Fibroblast of pulmonary artery (primary cell): ENCODE measurements around the gene AKAP8L.
"Not testable (repeated sequence)": the region's sequence is repeated elsewhere in the genome, so short reads cannot be mapped to it uniquely, and the experiment has no call there.

Experiments
- DNase-seq: peaks from one replicate; pipeline ENCODE4 v3.0.0-alpha.2; 2010; ENCODE audit warnings: low read depth
- H3K4me3 ChIP-seq: replicated peaks from 2 replicates; pipeline ENCODE4 v1.5.1; 2011; ENCODE audit warnings: low read depth, mild to moderate bottlenecking, control low read depth, low read length, moderate library complexity
- TF ChIP-seq, protein P1 (sequence below): IDR thresholded peaks from 2 replicates; pipeline ENCODE4 v1.5.1; 2011; ENCODE audit warnings: mild to moderate bottlenecking, control low read depth, low read length, inconsistent platforms; ENCODE audit errors: missing control alignments

AKAP8L gene

DNA sequence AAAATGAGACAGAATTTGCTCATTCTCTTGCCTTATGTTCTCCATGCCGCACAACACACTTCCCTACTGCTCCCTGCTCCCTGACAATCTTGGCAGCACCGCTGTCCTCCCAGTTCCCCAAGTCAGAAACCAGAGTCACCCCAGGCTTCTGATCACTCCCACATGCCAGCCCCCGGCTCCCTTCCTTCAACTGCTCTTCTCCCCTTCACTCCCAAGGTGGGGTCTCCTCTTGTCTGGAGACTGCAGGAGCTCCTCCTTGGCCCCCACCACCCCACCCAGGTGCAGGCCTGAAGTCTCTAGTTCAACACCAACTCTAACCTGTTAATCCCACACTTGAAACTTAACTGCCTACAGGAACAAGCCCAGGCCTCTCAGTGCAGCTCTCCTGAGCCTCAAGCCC, 22.4 kb downstream of the AKAP8L start:
- TF ChIP-seq, protein P1, sequence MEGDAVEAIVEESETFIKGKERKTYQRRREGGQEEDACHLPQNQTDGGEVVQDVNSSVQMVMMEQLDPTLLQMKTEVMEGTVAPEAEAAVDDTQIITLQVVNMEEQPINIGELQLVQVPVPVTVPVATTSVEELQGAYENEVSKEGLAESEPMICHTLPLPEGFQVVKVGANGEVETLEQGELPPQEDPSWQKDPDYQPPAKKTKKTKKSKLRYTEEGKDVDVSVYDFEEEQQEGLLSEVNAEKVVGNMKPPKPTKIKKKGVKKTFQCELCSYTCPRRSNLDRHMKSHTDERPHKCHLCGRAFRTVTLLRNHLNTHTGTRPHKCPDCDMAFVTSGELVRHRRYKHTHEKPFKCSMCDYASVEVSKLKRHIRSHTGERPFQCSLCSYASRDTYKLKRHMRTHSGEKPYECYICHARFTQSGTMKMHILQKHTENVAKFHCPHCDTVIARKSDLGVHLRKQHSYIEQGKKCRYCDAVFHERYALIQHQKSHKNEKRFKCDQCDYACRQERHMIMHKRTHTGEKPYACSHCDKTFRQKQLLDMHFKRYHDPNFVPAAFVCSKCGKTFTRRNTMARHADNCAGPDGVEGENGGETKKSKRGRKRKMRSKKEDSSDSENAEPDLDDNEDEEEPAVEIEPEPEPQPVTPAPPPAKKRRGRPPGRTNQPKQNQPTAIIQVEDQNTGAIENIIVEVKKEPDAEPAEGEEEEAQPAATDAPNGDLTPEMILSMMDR: no peak
- no peak overlapping the region for H3K4me3 ChIP-seq
- DNase-seq: no peak

DNA sequence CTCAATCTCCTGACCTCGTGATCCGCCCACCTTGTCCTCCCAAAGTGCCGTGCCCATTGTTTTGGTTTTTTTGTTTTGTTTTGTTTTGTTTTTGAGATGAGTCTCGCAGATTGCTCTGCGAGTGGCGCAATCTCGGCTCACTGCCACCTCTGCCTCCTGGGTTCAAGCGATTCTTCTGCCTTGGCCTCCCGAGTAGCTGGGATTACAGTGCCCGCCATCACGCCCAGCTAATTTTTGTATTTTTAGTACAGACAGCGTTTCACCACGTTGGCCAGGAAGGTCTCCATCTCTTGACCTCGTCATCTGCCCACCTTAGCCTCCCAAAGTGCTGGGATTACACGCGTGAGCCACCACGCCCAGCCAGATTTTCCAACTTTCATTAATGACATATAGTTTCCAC, 23.5 kb downstream of the AKAP8L start:
- not testable (repeated sequence) for H3K4me3 ChIP-seq, DNase-seq

DNA sequence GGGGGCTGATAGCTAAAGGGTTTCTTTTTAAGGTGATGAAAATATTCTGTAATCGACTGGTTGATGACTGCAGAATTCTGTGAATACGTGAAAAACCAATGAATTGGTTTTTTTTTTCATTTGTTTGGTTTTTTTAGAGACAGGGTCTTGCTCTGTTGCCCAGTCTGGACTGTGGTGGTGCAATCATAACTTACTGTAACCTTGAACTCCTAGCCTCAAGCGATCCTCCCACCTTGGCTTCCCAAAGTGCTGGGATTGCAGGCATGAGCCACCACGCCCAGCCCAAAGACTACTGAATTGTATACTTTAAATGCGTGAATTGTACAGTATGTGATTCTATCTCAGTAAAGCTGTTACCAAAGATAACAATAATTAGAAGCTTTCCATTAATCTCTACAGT, 24.4 kb downstream of the AKAP8L start:
- no peak overlapping the region for H3K4me3 ChIP-seq
- TF ChIP-seq, protein P1: no peak

DNA sequence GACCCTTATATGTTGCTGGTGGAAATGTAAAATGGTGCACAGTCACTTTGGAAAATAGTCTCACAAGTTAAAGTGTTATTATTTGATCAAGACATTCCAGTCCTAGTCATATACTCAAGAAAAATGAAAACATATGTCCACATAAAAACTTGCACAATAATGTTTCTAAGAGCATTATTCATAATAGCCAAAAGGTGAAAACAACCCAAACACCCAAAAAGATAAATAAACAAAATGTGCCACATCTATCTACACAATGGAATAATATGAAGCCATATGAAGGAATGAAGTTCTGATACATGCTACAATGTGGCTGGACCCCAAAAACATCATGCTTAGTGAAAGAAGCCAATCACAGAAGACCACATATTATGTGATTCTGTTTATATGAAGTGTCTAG, 24.8 kb downstream of the AKAP8L start:
- H3K4me3 ChIP-seq: no peak overlapping the region
- no peak for DNase-seq
- TF ChIP-seq, protein P1: no peak

More for the DNA sequence above, 24.4 kb downstream of the AKAP8L start:
- DNase-seq: no peak

DNA sequence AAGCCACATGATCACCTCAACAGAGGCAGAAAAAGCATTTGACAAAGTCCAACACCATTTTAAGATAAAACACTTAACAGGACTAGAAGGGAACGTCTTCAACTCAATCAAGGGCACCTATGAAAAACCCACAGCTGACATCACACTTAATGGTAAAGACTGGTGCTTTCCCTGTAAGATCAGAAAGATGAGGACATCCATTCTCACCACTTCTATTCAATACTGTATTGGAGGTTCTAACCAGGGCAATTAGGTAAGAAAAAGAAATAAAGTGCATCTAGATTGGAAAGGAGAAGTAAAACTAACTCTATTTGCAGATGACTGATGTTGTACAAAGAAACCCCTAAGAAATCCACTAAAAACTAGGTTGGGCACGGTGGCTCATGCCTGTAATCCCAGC, 28.0 kb downstream of the AKAP8L start:
- DNase-seq: no peak
- TF ChIP-seq, protein P1: no peak
- H3K4me3 ChIP-seq: no peak overlapping the region

DNA sequence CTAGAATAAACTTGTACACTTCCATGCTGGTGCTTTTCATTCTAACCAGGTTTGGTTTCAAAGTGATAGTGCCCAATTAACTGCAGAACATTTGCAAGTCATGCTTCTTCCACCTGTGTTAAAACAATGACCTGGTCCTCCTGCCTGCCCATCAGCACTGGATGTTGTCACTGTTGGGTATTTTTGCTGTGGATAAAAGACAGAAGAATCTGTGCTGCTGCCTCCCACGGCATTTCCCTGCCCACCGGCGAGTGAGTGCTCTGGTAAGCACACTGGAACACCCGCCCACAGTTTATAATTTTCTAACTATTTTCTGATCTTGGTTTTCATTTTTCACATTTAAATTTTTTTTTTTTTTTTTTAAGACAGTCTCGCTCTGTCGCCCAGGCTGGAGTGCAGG, 36.9 kb downstream of the AKAP8L start:
- DNase-seq: no peak
- H3K4me3 ChIP-seq: no peak overlapping the region
- TF ChIP-seq, protein P1: no peak

DNA sequence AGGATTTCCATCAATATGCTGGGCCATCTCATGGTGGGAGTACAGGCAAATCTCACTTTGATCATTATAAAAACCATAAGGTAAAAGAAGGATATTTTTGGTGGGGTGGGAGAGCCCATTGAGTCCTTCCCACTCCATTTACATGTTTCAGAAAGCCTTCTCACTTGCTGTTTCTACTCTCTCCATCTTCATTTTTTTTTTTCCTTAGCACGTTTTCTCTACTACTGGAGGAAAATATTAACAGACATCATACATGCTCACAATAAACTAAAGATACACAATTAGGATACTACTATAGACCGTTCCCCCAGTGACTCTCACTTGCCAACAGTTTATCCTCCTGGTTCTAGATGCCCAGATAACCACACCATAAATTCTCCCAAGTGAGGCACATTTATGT, 37.4 kb downstream of the AKAP8L start:
- DNase-seq: no peak

More for the DNA sequence above, 37.4 kb downstream of the AKAP8L start:
- TF ChIP-seq, protein P1: no peak
- H3K4me3 ChIP-seq: no peak overlapping the region
